SHP77 (cell line): Measurements from ENCODE around the gene CFHR5.
A peak's percentile ranks its signal among the peaks of the same experiment; 100 is the strongest.
"Not testable (repeated sequence)": the region's sequence is repeated elsewhere in the genome, so short reads cannot be mapped to it uniquely, and the experiment has no call there.

Experiments
- DNase-seq, 2 experiments: peaks; one replicate each; lab custom pipeline; 2025; lab: John Stamatoyannopoulos, UW

The CFHR5 gene

DNA sequence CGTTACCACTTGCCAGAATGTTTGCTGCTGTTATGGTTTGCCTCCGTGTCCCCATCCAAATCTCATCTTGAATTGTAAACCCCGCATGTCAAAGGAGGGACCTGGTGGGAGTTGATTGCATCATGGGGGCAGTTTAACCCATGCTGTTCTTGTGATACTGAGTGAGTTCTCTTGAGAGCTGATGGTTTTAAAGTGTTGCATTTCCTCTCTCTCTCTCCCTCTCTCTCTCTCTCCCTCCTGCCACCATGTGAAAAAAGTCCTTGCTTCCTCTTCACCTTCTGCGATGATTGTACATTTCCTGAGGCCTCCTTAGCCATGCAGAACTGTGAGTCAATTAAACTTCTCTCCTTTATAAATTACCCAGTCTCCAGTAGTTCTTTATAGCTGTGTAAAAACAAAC, 44.4 kb downstream of the CFHR5 start:
- DNase-seq: no peak

DNA sequence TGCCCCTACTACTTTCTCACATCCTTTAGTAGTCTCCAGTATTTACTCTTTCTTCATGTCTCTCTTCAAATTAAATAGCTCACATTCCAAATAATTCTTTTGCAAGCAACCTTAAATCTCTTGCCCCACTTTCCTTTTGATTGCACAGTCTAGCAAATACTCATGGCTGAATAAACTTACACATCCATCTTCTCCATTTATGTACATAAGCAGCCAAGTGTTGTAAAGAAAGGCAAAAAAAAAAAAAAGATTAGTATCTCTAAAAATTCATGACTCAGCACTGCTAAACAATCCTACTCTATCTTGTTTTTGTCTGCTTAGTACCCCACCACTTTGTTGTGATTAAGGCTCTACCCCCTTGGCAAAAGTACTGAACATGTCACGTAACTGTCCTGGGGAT, 47.1 kb downstream of the CFHR5 start:
- DNase-seq: no peak

DNA sequence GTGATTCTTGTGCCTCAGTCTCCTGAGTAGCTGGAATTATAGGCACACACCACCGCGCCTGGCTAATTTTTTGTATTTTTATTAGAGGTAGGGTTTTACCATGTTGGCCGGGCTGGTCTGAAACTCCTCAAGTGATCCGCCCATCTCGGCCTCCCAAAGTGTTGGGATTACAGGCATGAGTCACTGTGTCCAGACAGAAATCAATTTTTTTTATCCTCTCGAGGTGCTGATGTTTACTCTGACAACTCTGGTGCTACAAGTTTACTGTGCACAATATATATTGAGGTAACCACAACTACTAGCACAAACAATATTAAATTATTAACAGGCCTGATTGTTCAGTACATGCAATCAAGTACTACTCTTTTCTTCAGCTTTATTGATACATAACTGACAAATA, 50.0 kb downstream of the CFHR5 start:
- peak; percentile 6 to 13 for DNase-seq

DNA sequence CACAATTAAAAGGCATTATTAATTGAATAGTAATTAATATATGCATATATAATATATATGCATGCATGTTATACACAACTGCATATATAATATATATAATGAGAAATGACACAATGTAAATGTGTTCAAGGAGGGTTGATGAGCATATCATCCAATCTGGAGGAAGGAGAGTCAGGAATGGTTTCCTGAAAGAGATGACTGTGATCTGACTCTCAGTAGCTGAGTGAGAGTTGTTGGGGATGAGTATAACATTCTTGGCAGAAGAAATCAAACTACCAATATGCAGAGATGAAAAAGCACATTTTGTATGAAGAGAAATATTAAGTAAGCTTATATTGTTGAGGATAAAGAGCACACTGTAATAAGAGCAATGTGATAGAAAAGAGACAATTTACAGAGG, 52.4 kb downstream of the CFHR5 start:
- no peak for DNase-seq

DNA sequence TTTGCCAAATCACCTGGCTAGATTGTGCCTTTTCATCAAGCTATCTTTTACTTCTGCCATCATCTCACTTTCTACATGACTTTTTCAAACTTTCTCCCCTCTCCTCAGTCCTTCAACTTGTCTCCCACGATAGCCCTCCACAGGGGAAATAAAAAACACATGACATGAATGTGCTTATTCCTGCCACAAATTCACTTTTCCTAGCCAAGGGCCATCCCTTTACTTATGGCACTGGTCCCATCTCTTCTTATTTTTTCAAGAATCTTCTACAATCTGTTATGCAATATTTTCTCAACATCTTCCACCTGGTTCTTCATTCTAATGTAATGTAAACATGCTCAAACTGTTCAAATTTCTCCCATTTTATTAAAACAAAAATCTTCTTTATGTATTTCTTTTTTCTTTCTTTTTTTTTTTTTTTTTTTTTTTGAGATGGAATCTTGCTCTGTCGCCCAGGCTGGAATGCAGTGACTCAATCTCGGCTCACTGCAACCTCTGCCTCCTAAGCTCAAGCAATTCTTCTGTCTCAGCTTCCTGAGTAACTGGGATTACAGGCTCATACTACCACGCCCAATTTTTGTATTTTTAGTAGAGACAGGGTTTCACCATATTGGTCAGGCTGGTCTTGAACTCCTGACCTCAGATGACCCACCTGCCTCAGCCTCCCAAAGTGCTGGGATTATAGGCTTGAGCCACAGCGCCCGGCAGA, 57.4 kb downstream of the CFHR5 start:
- DNase-seq: not testable (repeated sequence)

DNA sequence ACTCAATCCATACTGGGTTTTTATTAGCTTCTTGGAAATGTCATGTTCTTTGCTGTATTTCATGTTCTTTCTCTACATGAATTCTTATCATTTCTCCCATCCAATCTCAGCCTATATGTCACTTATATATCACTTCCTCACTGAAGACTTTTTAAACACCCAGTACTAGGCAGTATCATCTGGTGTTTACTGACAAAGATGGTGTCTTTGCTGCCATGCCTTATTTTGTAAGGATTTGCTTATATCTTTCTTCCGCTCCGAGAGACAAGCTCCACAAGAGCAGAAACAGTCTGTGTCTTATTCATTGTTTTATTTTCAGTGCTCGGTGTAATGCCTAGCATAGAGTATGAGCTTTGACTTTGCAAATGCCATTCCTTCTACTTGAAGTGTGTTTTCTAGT, 59.5 kb downstream of the CFHR5 start:
- DNase-seq: no peak

DNA sequence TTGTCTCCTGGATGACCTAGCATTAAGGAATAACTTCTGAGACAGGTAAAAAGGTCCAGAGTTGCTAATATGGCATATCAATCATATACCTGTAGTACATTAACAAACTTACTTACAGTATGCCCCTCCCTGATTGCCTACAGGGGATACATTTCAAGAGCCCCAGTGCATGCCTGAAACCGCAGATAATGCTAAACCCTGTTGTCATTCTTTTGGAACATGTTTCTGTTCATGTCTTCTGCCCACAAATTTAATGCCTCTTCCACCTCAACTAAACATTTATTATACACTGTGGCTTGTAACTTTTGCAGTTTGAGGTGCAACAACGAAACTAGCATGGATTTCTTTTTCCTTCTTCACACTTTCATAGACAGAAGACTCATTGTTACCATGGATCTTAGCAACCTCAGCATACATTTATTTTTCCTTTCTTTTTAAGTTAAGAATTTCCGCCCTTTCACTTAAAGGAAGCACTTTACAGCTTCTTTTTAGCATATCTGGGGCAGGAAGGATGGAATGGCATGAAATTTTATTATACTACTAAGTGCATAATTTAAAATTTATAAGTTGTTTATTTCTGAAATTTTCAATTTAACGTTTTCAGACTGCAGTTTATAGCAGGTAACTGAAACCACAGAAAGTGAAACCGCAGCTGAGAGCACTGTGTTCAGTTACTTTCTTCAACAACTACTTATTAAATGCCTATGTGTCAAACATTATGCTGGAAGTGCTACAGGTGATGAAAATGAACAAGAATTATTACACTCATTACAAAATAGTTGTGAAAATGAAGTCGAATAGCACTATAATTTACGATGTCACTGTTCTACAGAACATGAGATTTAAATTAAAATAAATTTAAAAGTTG, 64.4 kb downstream of the CFHR5 start:
- DNase-seq: no peak

DNA sequence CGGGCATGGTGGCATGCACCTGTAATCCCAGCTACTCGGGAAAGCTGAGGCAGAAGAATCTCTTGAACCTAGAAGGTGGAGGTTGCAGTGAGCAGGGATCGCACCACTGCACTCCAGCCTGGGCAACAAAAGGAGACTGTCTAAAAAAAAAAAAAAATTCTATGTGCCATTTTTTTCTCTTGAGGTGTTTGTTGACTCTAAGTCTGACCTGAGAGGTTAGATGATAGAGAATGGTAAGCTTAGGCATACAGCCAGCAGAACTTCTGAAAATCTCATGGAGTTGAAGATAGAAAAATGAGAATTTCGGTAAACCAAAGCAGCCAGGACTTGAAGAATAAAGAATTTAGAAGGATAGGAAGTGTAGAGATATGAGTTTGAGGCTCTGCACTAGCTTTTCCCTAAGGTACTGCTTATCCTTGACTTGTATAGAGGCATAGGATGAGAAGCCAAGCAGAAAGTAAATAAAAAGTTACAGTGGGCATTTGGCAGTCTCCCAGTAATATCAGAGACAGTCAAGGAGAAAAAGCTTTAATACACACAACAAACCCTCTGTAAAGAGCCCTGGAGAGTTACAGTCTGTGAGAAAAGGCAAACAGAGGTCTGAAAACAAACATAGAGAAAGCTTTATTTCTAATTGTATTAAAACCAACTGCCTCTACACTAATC, 65.5 kb downstream of the CFHR5 start:
- DNase-seq: peak; percentile 40 to 48

DNA sequence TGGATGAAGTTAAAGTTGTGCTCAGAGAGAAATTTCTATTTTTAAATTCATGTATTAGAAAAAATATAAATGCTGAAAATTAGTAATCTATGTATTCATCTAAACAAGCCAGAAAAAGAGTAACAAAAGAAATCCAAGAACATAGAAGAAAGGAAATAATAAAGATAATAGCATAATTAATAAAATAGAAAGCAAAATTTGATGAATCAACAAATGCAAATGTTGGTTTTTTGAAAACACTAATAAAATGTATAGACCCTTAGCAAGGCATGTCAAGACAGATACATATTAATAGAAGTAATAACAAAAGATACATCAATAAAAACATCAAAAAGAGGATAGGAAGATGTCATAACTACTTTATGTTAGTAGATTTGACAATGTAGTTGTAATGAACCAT, 71.7 kb downstream of the CFHR5 start:
- no peak for DNase-seq
